Lung (tissue), 12 donors: ENCODE results near the gene PTPRN2. TPM values are rescaled to one million over a fixed set of nuclear protein-coding genes. Genes with fewer than 3 reads are reported as not detected.

ENCODE experiments used
- ATAC-seq: fragments of 200-7000 bp; cut with Tn5 transposase; one replicate; pipeline ENCODE4 v1.9.1; 2020; ENCODE audit warnings: moderate number of reproducible peaks; ENCODE audit not compliant: insufficient read depth, low FRiP score
- DNase-seq, 3 donors: peaks; one replicate each; pipeline ENCODE4 v3.0.0-alpha.2; 2013 to 2017
- H3K27ac ChIP-seq, 2 donors: one replicate each; pipeline ENCODE4 v1.5.1; 2013; ENCODE audit warnings: mild to moderate bottlenecking in 2 of 2, moderate library complexity in 2 of 2, control low read depth in 1 of 2, inconsistent platforms in 1 of 2, low read depth in 1 of 2, low read length in 1 of 2
- H3K27me3 ChIP-seq, 3 donors: one replicate each; pipeline ENCODE4 v1.5.1; 2013; ENCODE audit warnings: low read length in 2 of 3; ENCODE audit not compliant: control insufficient read depth in 3 of 3, insufficient read depth in 3 of 3
- H3K36me3 ChIP-seq, 4 donors: one replicate each; pipeline ENCODE4 v1.5.1; 2013; ENCODE audit warnings: low read length in 4 of 4, mild to moderate bottlenecking in 1 of 4, moderate library complexity in 1 of 4; ENCODE audit not compliant: control insufficient read depth in 4 of 4, insufficient read depth in 4 of 4
- H3K4me1 ChIP-seq, 5 donors: one replicate each; pipeline ENCODE4 v1.5.1; 2013; ENCODE audit warnings: low read length in 5 of 5, mild to moderate bottlenecking in 2 of 5, moderate library complexity in 1 of 5; ENCODE audit not compliant: control insufficient read depth in 5 of 5, insufficient read depth in 5 of 5
- H3K4me3 ChIP-seq: one replicate; pipeline ENCODE4 v1.5.1; 2013; ENCODE audit warnings: mild to moderate bottlenecking, control low read depth, moderate library complexity
- H3K9ac ChIP-seq, 2 donors: one replicate each; pipeline ENCODE4 v1.5.1; 2013; ENCODE audit warnings: low read length in 2 of 2, control low read depth in 1 of 2; ENCODE audit not compliant: insufficient read depth in 1 of 2
- H3K9me3 ChIP-seq, 4 donors: one replicate each; pipeline ENCODE4 v1.5.1; 2013; ENCODE audit warnings: low read length in 3 of 4, mild to moderate bottlenecking in 1 of 4, moderate library complexity in 1 of 4; ENCODE audit not compliant: control insufficient read depth in 4 of 4, insufficient read depth in 3 of 4
- CTCF ChIP-seq: IDR thresholded peaks from 2 replicates; pipeline ENCODE4 v1.5.1; 2012; ENCODE audit warnings: mild to moderate bottlenecking; ENCODE audit errors: control extremely low read depth, extremely low read depth
- WGBS, 2 donors: extraction: QIAGEN DNeasy Blood & Tissue Kit; methylation state at CpG; one replicate each; pipeline ENCODE4 v1.1.7; 2013; 5-methylcytosine and 5-hydroxymethylcytosine counted together
- polyA plus RNA-seq, 2 donors: library from polyadenylated mRNA; stranded (reverse); fragments of 200-250 nt; gene quantifications; one replicate each; pipeline ENCODE4 v1.2.1, GENCODE V29; 2013
- total RNA-seq, 2 donors: library from RNA; depleted of rRNA in 1 of 2; stranded (reverse); fragments of >200 nt in 1 of 2; gene quantifications; one replicate each; pipeline ENCODE4 v1.2.1, GENCODE V29; 2014 to 2021
- donor health status: control.
- donor health status: control.
- donor health status: Bipolar disorder and iron deficiency.
- donor health status: healthy.
- donor health status: DM: yes; HTN: yes; CAD: no.

Gene PTPRN2
- total and polyA plus RNA-seq, 4 donors: 2.1 to 7.4 (median 4.4) TPM

GRCh38 chr7:157634401-157635147, 953.0 kb downstream of the PTPRN2 start:
- no peak for ATAC-seq

GRCh38 chr7:157633465-157634185, 954.0 kb downstream of the PTPRN2 start:
- ATAC-seq: no peak
- 78 to 83% methylated on average over 21 of the region's 21 CpGs for WGBS, 2 donors

More at GRCh38 chr7:157634401-157635147, 953.0 kb downstream of the PTPRN2 start:
- H3K4me3 ChIP-seq: no peak overlapping the region
- 90 to 93% methylated on average over 24 of the region's 24 CpGs for WGBS, 2 donors
- no peaks in the 10 kb centered on the region for H3K36me3 ChIP-seq
- no peak for TF ChIP-seq CTCF
- peaks cover 0 to 11% (median 0%) of the 10 kb centered on the region in 4 donors for H3K9me3 ChIP-seq
- DNase-seq: no peak
- no peak overlapping the region for H3K27ac ChIP-seq
- no peaks in the 10 kb centered on the region for H3K27me3 ChIP-seq
- no peaks in the 10 kb centered on the region for H3K4me1 ChIP-seq
- no peak overlapping the region for H3K9ac ChIP-seq

GRCh38 chr7:157630301-157630853, 957.2 kb downstream of the PTPRN2 start:
- H3K9ac ChIP-seq: no peak overlapping the region
- H3K27ac ChIP-seq: no peak overlapping the region
- H3K9me3 ChIP-seq: peaks cover 0 to 4% (median 0%) of the 10 kb centered on the region in 4 donors
- 79 to 91% methylated on average over 16 of the region's 16 CpGs for WGBS, 2 donors
- H3K27me3 ChIP-seq: peaks cover 0 to 6% (median 0%) of the 10 kb centered on the region in 3 donors
- no peak overlapping the region for H3K4me3 ChIP-seq
- DNase-seq: no peak
- no peak for TF ChIP-seq CTCF
- ATAC-seq: no peak
- no peaks in the 10 kb centered on the region for H3K4me1 ChIP-seq
- no peaks in the 10 kb centered on the region for H3K36me3 ChIP-seq

More at GRCh38 chr7:157633465-157634185, 954.0 kb downstream of the PTPRN2 start:
- no peaks in the 10 kb centered on the region for H3K36me3 ChIP-seq
- H3K9me3 ChIP-seq: peaks cover 0 to 10% (median 0%) of the 10 kb centered on the region in 4 donors
- H3K27me3 ChIP-seq: peaks cover 0 to 2% (median 0%) of the 10 kb centered on the region in 3 donors
- H3K9ac ChIP-seq: no peak overlapping the region
- H3K4me3 ChIP-seq: no peak overlapping the region
- H3K4me1 ChIP-seq: no peaks in the 10 kb centered on the region
- no peak overlapping the region for H3K27ac ChIP-seq
- TF ChIP-seq CTCF: no peak
- DNase-seq: no peak
